Measurements from ENCODE around the gene ADCK1. TPM values are rescaled to one million over a fixed set of nuclear protein-coding genes. Genes with fewer than 3 reads are reported as not detected.

ADCK1 gene
- total and polyA plus RNA-seq, 2 experiments from 2014 or later: 4.7 to 6.6 TPM

DNA sequence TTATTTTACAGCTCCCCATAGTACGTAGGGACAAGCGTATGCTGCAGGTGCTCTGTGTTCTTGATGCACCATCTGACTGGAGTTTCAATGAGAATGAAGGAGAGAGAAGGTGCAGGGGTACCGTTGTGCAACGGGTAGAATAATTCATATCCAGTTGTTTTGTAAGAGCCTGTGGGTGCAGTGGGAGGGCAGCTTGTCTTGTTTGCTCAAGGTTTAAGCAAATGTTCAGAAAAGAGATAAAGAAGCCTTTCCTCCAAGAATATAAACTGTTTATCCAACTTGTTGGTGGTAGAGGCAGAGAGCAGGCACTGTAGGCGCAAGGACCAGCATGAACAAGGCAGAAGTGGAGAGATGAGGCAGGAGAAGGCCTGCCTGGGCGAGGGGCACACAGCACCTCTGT lies 64.2 kb downstream of the ADCK1 start:
- in situ Hi-C loops (cut with MboI): loop anchor here (25.0 kb wide), 1 partner anchor 723 kb away; no protein-coding TSS in a partner anchor
- WGBS, 2 experiments (ENCODE audit: low coverage in 1 of 2, low lambda C conversion rate in 2 of 2, missing lambda C conversion rate in 2 of 2): 78 to 80% methylated on average over 6 of the region's 6 CpGs
- DNase-seq: no peak

DNA sequence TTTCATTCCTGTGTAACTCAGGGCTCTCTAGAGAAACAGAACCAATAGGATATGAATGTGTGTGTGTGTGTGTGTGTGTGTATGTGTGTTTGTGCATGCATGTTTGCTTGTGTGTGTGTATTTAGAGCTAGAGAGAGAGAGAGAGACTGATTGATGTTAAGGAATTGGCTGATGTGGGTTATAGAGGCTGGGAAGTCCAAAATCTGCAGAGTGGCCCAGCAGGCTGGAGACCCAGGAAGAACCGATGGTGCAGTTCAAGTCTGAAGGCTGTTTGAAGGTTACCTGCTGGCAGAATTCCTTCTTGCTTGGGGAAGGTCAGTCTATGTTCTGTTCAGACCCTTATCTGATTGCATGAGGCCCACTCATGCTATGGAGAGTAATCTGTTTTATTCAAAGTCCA lies 64.7 kb downstream of the ADCK1 start:
- Histone ChIP-seq H3K9me3 (ENCODE audit: low read depth) (no peaks in the 10 kb centered on the region), H4K20me1 (ENCODE audit: insufficient read depth) (no peaks in the 10 kb centered on the region; the same call in 1 of the 2 replicates), H3K27me3 (replicated peaks; ENCODE audit: insufficient read depth) (no peaks in the 10 kb centered on the region), H3K9me2 (ENCODE audit: insufficient read depth) (no peaks in the 10 kb centered on the region), H3K36me3 (ENCODE audit: low read depth) (no peaks in the 10 kb centered on the region; the same call in 1 of the 2 replicates), H3K4me3 (no peak overlapping the region), H3K27ac (no peak overlapping the region), H2AFZ (no peak overlapping the region), H3K9ac (no peak overlapping the region), H3K4me2 (ENCODE audit: unreplicated experiment) (no peak overlapping the region), H3K4me1 (ENCODE audit: insufficient read depth) (peaks cover 4% of the 10 kb centered on the region; the same call in 1 of the 2 replicates), H3F3A (ENCODE audit: insufficient read depth) (no peaks in the 10 kb centered on the region), H3K79me2 (ENCODE audit: insufficient read depth) (no peaks in the 10 kb centered on the region)
- WGBS, 2 experiments (ENCODE audit: low coverage in 1 of 2, low lambda C conversion rate in 2 of 2, missing lambda C conversion rate in 2 of 2): 87 to 92% methylated on average over 1 of the region's 1 CpG
- no peak for DNase-seq
- no peak for TF ChIP-seq EZH2phosphoT487 (IDR thresholded peaks at IDR 0.05; ENCODE audit: insufficient read depth, low read depth)
- TF ChIP-seq EZH2 (IDR thresholded peaks at IDR 0.05; ENCODE audit: insufficient read depth, poor library complexity, severe bottlenecking): no peak
- in situ Hi-C loops (cut with MboI): loop anchor here (25.0 kb wide), 1 partner anchor 723 kb away; no protein-coding TSS in a partner anchor

More for the DNA sequence above, 64.2 kb downstream of the ADCK1 start:
- Histone ChIP-seq H3K9me3 (ENCODE audit: low read depth) (no peaks in the 10 kb centered on the region), H3K27me3 (replicated peaks; ENCODE audit: insufficient read depth) (no peaks in the 10 kb centered on the region), H3K4me2 (ENCODE audit: unreplicated experiment) (no peak overlapping the region), H3K36me3 (ENCODE audit: low read depth) (no peaks in the 10 kb centered on the region; the same call in 1 of the 2 replicates), H3K9me2 (ENCODE audit: insufficient read depth) (no peaks in the 10 kb centered on the region), H3K4me3 (no peak overlapping the region), H3K27ac (no peak overlapping the region), H3F3A (ENCODE audit: insufficient read depth) (no peaks in the 10 kb centered on the region), H4K20me1 (ENCODE audit: insufficient read depth) (no peaks in the 10 kb centered on the region; the same call in 1 of the 2 replicates), H3K4me1 (ENCODE audit: insufficient read depth) (peaks cover 4% of the 10 kb centered on the region; the same call in 1 of the 2 replicates), H3K79me2 (ENCODE audit: insufficient read depth) (no peaks in the 10 kb centered on the region), H3K9ac (no peak overlapping the region), H2AFZ (no peak overlapping the region)
- TF ChIP-seq EZH2 (IDR thresholded peaks at IDR 0.05; ENCODE audit: insufficient read depth, poor library complexity, severe bottlenecking) (no peak), EZH2phosphoT487 (IDR thresholded peaks at IDR 0.05; ENCODE audit: insufficient read depth, low read depth) (no peak)

DNA sequence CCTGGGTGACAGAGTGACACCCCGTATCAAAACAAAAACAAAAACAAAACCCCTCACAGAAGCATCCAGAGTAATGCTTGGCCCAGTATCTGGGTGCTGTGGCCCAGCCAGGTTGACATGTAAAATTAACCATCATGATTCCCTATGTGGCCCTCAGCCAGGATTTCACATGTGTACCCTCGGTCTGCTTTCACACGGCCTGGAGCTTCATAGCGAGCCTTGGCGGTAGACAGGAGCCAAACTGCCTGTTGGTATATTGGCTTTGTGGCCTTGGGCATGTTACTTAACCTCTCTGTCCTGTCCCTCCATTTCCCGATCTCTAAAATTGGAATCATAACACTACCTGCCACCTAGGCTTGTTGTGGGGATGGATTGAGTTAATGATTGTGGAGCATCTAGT lies 65.5 kb downstream of the ADCK1 start:
- Histone ChIP-seq H4K20me1 (ENCODE audit: insufficient read depth) (no peaks in the 10 kb centered on the region; the same call in 1 of the 2 replicates), H3K9me3 (ENCODE audit: low read depth) (no peaks in the 10 kb centered on the region), H3K27ac (no peak overlapping the region), H3K9me2 (ENCODE audit: insufficient read depth) (no peaks in the 10 kb centered on the region), H3F3A (ENCODE audit: insufficient read depth) (no peaks in the 10 kb centered on the region), H3K79me2 (ENCODE audit: insufficient read depth) (no peaks in the 10 kb centered on the region), H3K4me3 (no peak overlapping the region), H3K4me2 (ENCODE audit: unreplicated experiment) (no peak overlapping the region), H3K9ac (no peak overlapping the region), H3K36me3 (ENCODE audit: low read depth) (no peaks in the 10 kb centered on the region), H3K4me1 (ENCODE audit: insufficient read depth) (peaks cover 4% of the 10 kb centered on the region; the same call in 1 of the 2 replicates), H3K27me3 (replicated peaks; ENCODE audit: insufficient read depth) (no peaks in the 10 kb centered on the region), H2AFZ (no peak overlapping the region)
- WGBS, 2 experiments (ENCODE audit: low coverage in 1 of 2, low lambda C conversion rate in 2 of 2, missing lambda C conversion rate in 2 of 2): 86% methylated on average over 6 of the region's 6 CpGs
- DNase-seq: no peak
- TF ChIP-seq EZH2 (IDR thresholded peaks at IDR 0.05; ENCODE audit: insufficient read depth, poor library complexity, severe bottlenecking): no peak
- TF ChIP-seq EZH2phosphoT487 (IDR thresholded peaks at IDR 0.05; ENCODE audit: insufficient read depth, low read depth): no peak
- in situ Hi-C loops (cut with MboI): loop anchor here (25.0 kb wide), 1 partner anchor 722 kb away; no protein-coding TSS in a partner anchor

DNA sequence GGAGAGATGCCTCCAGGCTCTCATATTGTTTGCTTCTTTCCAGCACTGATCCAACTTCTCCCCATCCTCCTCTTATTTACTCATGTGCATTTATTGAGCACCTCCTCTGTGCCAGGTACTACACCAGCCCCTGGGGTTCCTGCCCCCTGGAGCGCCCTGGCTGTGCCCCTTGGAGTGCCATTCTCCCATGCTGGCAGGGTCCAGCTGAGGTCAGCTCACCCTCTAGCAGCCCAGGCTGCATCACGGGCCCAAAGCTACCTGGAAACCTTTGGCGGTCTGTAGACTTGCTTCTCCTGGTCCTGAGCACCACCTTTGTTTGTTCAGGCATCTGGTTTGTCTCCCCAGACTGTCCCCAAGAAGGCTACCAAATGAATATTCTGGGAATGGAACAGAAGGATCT lies 67.0 kb downstream of the ADCK1 start:
- no peak overlapping the region for H3K9ac ChIP-seq
- no peak overlapping the region for H2AFZ ChIP-seq
- no peaks in the 10 kb centered on the region for H3K27me3 ChIP-seq (replicated peaks; ENCODE audit: insufficient read depth)
- no peaks in the 10 kb centered on the region for H3F3A ChIP-seq (ENCODE audit: insufficient read depth)
- no peak overlapping the region for H3K4me3 ChIP-seq
- no peaks in the 10 kb centered on the region for H3K36me3 ChIP-seq (ENCODE audit: low read depth)
- DNase-seq: no peak
- no peaks in the 10 kb centered on the region for H3K9me3 ChIP-seq (ENCODE audit: low read depth)
- H3K27ac ChIP-seq: no peak overlapping the region
- in situ Hi-C loops (cut with MboI): loop anchor here (25.0 kb wide), 1 partner anchor 720 kb away; no protein-coding TSS in a partner anchor
- no peaks in the 10 kb centered on the region for H3K79me2 ChIP-seq (ENCODE audit: insufficient read depth)
- WGBS, 2 experiments (ENCODE audit: low coverage in 1 of 2, low lambda C conversion rate in 2 of 2, missing lambda C conversion rate in 2 of 2): 59 to 75% methylated on average over 3 of the region's 3 CpGs
- no peak for TF ChIP-seq EZH2 (IDR thresholded peaks at IDR 0.05; ENCODE audit: insufficient read depth, poor library complexity, severe bottlenecking)
- no peak for TF ChIP-seq EZH2phosphoT487 (IDR thresholded peaks at IDR 0.05; ENCODE audit: insufficient read depth, low read depth)
- no peaks in the 10 kb centered on the region for H3K9me2 ChIP-seq (ENCODE audit: insufficient read depth)
- no peaks in the 10 kb centered on the region; the same call in 1 of the 2 replicates for H4K20me1 ChIP-seq (ENCODE audit: insufficient read depth)
- no peak overlapping the region for H3K4me2 ChIP-seq (ENCODE audit: unreplicated experiment)
- H3K4me1 ChIP-seq (ENCODE audit: insufficient read depth): no peaks in the 10 kb centered on the region

Data from GM23248 (cell line).